ENCODE measurements around the gene EPGN. TPM values are rescaled to one million over a fixed set of nuclear protein-coding genes. Genes with fewer than 3 reads are reported as not detected.
A peak's percentile ranks its signal among the peaks of the same experiment; 100 is the strongest.

The EPGN gene
- total and polyA plus RNA-seq, 2 of the 8 experiments (the other 6 are each of a cell fraction or from before 2014, with no cell fraction given), result not detected

DNA sequence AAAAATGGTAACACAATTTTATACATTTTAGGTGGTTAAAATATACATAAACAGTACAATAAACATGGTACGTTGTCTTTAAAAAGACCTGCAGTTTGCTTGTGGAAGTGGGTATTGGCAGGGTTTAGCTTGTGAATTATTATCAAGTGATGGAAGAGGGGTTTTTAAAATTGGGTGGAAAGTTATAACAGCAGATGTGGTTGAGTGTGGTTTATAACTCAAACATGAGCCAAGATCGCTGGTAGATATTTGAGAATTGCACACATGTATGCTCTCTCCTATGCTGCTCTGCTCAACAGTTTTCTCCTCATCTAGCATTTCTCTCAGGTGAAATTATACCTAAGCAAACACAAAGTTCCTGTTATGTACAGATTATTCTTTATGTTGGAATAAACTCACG, 14.0 kb downstream of the EPGN start:
- Histone ChIP-seq H3K4me1 (replicated peaks in 1 of 4; ENCODE audit: control insufficient read depth in 3 of 4, insufficient read depth in 4 of 4, low read length in 3 of 4) (peaks cover 0 to 7% (median under 1%) of the 10 kb centered on the region in 4 experiments; a peak in 2 of 7 replicates), H2BK15ac (ENCODE audit: low read length) (no peak overlapping the region), H3K4me2 (ENCODE audit: insufficient read depth in 1 of 2, low read depth in 2 of 2, low read length in 2 of 2) (no peak overlapping the region), H3K36me3 (ENCODE audit: control insufficient read depth in 2 of 4, insufficient read depth in 4 of 4, low read length in 3 of 4) (no peaks in the 10 kb centered on the region), H2BK20ac (ENCODE audit: low read length) (no peak overlapping the region), H3K9ac (replicated peaks in 1 of 4; ENCODE audit: extremely low read depth in 1 of 4, low read depth in 3 of 4, low read length in 3 of 4) (no peak overlapping the region), H3K4me3 (ENCODE audit: extremely low read depth in 1 of 4, insufficient read depth in 2 of 4, low read depth in 3 of 4, low read length in 4 of 4) (no peak overlapping the region), H3K79me2 (ENCODE audit: control insufficient read depth in 1 of 2, insufficient read depth in 2 of 2, low read length in 2 of 2) (no peaks in the 10 kb centered on the region), H4K5ac (ENCODE audit: insufficient read length, low read depth, low read length) (no peak overlapping the region), H3K27ac (ENCODE audit: low read depth, low read length) (no peak overlapping the region), H2AK5ac (ENCODE audit: low read depth, low read length) (no peak overlapping the region), H2BK5ac (ENCODE audit: low read depth, low read length) (no peak overlapping the region), H3K9me3 (ENCODE audit: insufficient read depth in 2 of 2, low read depth in 1 of 2, low read length in 1 of 2) (no peaks in the 10 kb centered on the region), H3K23me2 (ENCODE audit: low read depth, low read length) (no peaks in the 10 kb centered on the region), H4K91ac (replicated peaks; ENCODE audit: insufficient read length, low read length) (no peak overlapping the region), H3K27me3 (replicated peaks in 1 of 4; ENCODE audit: control insufficient read depth in 3 of 4, extremely low read depth in 1 of 4, insufficient read depth in 3 of 4, low read length in 3 of 4) (no peaks in the 10 kb centered on the region), H3K23ac (ENCODE audit: insufficient read length) (no peak overlapping the region), H3K56ac (replicated peaks; ENCODE audit: insufficient read length, low read depth, low read length) (no peak overlapping the region), H4K8ac (ENCODE audit: extremely low read depth, insufficient read depth, low read length) (no peak overlapping the region), H4K20me1 (replicated peaks in 1 of 2; ENCODE audit: control insufficient read depth in 1 of 2, insufficient read depth in 2 of 2, low read length in 2 of 2) (no peaks in the 10 kb centered on the region), H2BK120ac (replicated peaks; ENCODE audit: low read depth, low read length) (no peak overlapping the region), H3K18ac (ENCODE audit: extremely low read depth, low read length) (no peak overlapping the region), H3K4ac (replicated peaks; ENCODE audit: insufficient read length, low read depth, low read length) (no peak overlapping the region), H2AFZ (ENCODE audit: low read length) (no peak overlapping the region), H2BK12ac (ENCODE audit: low read depth, low read length) (no peak overlapping the region), H3K79me1 (ENCODE audit: low read depth, low read length) (no peaks in the 10 kb centered on the region), H3K14ac (ENCODE audit: insufficient read length) (no peak overlapping the region)
- CTCF ChIA-PET (ENCODE audit: partially characterized antibody), result interaction anchor here (0.8 to 5.2 kb wide), 6 partner anchors 48 to 354 kb away, joined by 3 to 42 read pairs (median 12); no protein-coding TSS in a partner anchor
- TF ChIP-seq CBX5 (IDR thresholded peaks at IDR 0.05; ENCODE audit: low read depth, low read length) (no peak), POU5F1 (IDR thresholded peaks at IDR 0.05; ENCODE audit: low read depth, low read length) (no peak), PHF8 (conservative IDR thresholded peaks at IDR 0.05; ENCODE audit: low read depth, low read length) (no peak), KDM5A (IDR thresholded peaks at IDR 0.05; ENCODE audit: low read length) (no peak), BACH1 (IDR thresholded peaks at IDR 0.05; ENCODE audit: low read length) (no peak), MAFK (IDR thresholded peaks at IDR 0.05; ENCODE audit: low read depth, low read length) (no peak), TBP (IDR thresholded peaks at IDR 0.05; ENCODE audit: low read depth, low read length) (no peak), GTF2F1 (IDR thresholded peaks at IDR 0.05; ENCODE audit: borderline replicate concordance, low read depth, low read length) (no peak), HDAC6 (IDR thresholded peaks at IDR 0.05; ENCODE audit: low read depth, low read length) (no peak), NANOG (IDR thresholded peaks at IDR 0.05; ENCODE audit: insufficient read depth, low read depth, low read length, poor library complexity, severe bottlenecking) (no peak), FOSL1 (IDR thresholded peaks at IDR 0.05; ENCODE audit: insufficient read depth, low read depth, low read length) (no peak), ZNF274 (IDR thresholded peaks at IDR 0.05; ENCODE audit: borderline replicate concordance, extremely low read depth, low read length) (no peak)
- FAIRE-seq, result peak; percentile 13
- DNase-seq (ENCODE audit: low read depth in 1 of 2, low spot score in 2 of 2), result no peak
- 86% methylated on average over 3 of the region's 3 CpGs; no CpG with 5 or more reads in 1 of the 2 experiments for WGBS, 2 experiments (ENCODE audit: extremely low coverage in 1 of 2, insufficient coverage in 1 of 2, insufficient read length in 1 of 2, insufficient replicate concordance in 2 of 2, low coverage in 1 of 2, low lambda C conversion rate in 2 of 2, missing lambda C conversion rate in 1 of 2)
- POLR2A ChIA-PET (ENCODE audit: partially characterized antibody), result no interaction called here

Measured in H1 (cell line).